NCI-H526 (cell line): Measurements from ENCODE around the gene PROC.
A peak's percentile ranks its signal among the peaks of the same experiment; 100 is the strongest.

Experiments used
- DNase-seq, 2 experiments: peaks; one replicate each; lab custom pipeline; 2025; lab: John Stamatoyannopoulos, UW

Gene PROC

GRCh38 chr2:127414638-127415592 lies 3.3 kb upstream of the PROC start:
- DNase-seq = no peak

GRCh38 chr2:127415593-127416505 lies 2.4 kb upstream of the PROC start:
- peak; percentile 55 to 93 for DNase-seq

GRCh38 chr2:127416506-127417001 lies 1.7 kb upstream of the PROC start:
- DNase-seq = no peak

GRCh38 chr2:127417406-127417805 lies 821 bp upstream of the PROC start:
- no peak for DNase-seq

- no peak for DNase-seq
Observed at GRCh38 chr2:127419112-127419430, 844 bp downstream of the PROC start.

GRCh38 chr2:127419448-127420038 lies 1.3 kb downstream of the PROC start:
- DNase-seq = peak in 1 of 2 experiments; percentile 18

GRCh38 chr2:127420039-127420864 lies 2.0 kb downstream of the PROC start:
- DNase-seq = no peak

GRCh38 chr2:127421116-127421800 lies 3.0 kb downstream of the PROC start:
- no peak for DNase-seq

GRCh38 chr2:127421871-127422558 lies 3.8 kb downstream of the PROC start:
- DNase-seq = no peak

- DNase-seq = peak in 1 of 2 experiments; percentile 62
Observed at GRCh38 chr2:127422559-127423477, 4.6 kb downstream of the PROC start.

GRCh38 chr2:127423478-127423843 lies 5.2 kb downstream of the PROC start:
- DNase-seq = peak in 1 of 2 experiments; percentile 61

- no peak for DNase-seq
Observed at GRCh38 chr2:127423880-127424279, 5.7 kb downstream of the PROC start.

- no peak for DNase-seq
Observed at GRCh38 chr2:127424598-127425520, 6.6 kb downstream of the PROC start.

GRCh38 chr2:127425540-127426490 lies 7.6 kb downstream of the PROC start:
- DNase-seq = no peak

- no peak for DNase-seq
Observed at GRCh38 chr2:127426501-127427354, 8.5 kb downstream of the PROC start.
